NCI-H510A treated with DMSO at 0.1 percent for 48 hours (cell line): Measurements from ENCODE around the gene FKBP1B.
A peak's percentile ranks its signal among the peaks of the same experiment; 100 is the strongest.
"Not testable (repeated sequence)": the region's sequence is repeated elsewhere in the genome, so short reads cannot be mapped to it uniquely, and the experiment has no call there.

Experiments used
- DNase-seq: peaks from one replicate; lab custom pipeline; 2025; lab: John Stamatoyannopoulos, UW

Gene FKBP1B

GRCh38 chr2:24072259-24072658, 22.7 kb downstream of the FKBP1B start:
- DNase-seq, result no peak

DNA sequence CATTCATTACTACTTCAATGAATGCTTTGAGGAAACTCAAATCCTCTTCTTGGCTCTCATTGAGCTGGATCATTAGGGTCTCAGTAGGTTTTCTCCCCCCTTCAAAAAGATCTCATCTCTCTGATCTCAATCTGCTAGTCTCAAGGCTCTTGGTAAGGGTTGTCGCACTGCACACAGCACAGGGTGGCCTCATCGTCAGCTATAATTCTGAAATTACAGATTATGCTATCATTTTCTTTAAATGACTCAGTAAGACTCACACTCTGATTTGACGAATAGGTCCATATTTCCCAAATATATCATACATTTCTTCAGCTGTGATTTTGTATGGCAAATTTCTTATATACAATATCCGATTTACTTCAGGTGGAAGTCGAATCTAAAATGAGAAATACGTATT, 24.3 kb downstream of the FKBP1B start:
- no peak for DNase-seq

GRCh38 chr2:24075259-24075658, 25.7 kb downstream of the FKBP1B start:
- no peak for DNase-seq

DNA sequence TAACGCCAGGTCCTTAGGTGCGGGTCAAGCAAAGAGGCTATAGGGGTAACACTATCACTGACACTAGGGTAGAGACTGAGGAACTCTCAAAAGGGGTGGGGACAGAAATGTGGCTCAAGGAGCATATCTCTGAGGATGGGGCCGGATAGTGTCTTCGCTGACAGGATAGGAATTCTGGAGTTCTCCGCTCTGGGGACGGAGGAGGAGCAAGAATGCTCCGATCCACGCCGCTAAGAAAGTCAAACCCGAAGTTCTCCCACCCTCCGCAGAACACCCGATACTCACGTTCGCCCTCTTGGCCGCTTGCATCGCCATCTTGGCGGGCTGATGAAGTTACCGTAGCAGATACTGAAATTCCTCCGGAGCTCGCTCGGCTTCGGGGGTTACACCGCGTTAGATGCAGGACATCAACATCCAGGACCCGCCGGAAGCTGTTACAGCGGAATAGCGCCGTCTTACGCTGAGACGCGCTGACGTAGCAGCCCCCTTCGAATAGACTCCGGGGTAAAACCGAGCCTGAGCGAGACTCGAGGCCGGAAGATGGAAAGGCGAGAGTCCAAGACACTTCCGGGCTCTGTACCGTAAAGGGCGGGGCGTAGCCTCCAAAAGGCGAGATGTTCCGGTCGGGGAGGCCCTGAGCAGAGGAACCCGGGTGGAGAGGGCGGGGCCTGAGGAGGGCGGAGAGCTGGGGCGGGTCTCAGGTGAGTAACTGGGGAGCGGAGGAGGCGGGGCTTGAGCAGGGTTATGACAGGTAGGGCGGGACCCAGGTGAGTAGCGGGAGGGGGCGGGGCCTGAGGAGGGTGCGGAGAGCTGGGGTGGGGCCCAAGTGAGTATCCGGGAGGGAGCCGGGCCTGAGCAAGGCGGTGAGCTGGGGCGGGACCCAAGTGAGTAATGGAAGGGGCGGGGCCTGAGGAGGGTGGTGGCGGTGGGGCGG, 26.6 kb downstream of the FKBP1B start, which contains the start of gene SF3B6:
Gene SF3B6 (minus strand): TSS at position 412 of the 934 bp plus-strand sequence. CDS start 97 bp downstream, at position 315.
- peak; percentile 99 for DNase-seq

- DNase-seq, result peak; percentile 62
These were observed 27.5 kb downstream of the FKBP1B start for GRCh38 chr2:24076849-24077534.

DNA sequence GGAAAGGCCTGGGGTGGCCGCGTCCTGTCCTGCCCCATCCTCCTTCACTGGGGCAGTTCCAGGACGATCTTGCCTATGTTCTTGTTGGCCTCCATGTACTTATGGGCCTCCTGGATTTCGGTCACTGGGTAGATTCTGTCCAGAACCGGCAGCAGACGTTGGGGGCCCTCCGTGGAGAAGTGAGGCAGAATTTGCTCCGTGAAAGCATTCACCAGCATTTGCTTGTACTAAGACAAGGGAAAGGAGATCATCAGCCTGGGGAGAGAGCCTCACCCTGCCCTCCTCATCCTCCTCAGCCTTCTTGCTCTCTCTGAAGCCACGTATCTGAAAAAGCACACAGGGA, 28.0 kb downstream of the FKBP1B start:
- DNase-seq, result no peak

GRCh38 chr2:24077879-24078278, 28.3 kb downstream of the FKBP1B start:
- no peak for DNase-seq

DNA sequence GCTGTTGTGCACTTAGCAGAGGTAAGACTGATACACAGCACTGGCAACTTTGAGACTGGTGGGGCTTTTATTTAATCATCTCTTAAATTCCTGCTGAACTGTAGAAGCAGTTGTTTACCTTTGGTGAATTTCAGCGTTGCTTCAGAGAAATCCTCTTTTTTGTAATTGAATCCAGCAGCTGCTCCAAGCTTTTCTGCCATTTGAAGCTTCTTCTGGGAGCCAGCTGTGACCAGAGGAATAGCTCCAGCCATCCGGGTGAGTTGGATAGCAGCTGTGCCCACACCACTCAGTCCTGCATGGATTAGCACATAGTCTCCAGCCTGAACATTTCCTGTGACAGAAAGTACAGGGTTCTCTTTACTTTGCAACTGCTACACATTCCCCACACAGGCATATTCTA, 31.2 kb downstream of the FKBP1B start:
- DNase-seq, result peak; percentile 61

DNA sequence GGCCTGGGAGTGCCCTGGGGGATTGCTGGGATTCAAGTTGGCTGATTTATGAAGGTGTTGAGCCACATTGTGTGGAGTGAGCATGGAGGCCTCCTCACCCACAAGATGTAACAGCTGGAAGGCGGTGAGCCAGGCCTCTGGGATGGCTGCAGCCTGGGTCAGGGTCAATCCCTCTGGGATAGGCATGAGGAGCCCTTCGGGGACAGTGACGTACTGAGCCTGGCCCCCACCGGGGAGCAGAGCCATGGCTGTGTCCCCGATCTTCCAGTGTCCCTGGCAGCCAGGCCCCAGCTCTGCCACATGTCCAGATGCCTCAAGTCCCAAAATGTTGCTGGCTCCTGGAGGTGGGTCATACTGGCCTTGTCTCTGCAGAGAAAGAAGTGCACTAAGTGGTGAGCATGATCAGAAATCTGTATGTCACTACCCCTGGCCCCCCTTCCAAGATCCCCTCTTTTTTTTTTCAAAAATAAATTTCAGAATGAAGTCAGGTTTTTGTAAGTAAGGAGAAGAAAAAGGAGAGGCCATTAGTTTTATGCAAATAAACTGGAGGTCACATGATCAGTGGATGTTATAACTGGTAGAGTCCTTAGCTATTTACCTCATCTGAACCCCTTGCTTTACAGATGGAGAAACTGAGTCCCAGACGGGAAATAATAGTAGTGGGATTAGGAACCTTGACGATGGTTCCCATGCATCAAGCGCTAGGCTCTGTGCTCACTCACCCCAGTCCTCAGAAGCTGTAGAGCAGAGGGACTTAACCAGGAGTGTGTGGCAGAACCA, 33.4 kb downstream of the FKBP1B start:
- DNase-seq, result no peak

DNA sequence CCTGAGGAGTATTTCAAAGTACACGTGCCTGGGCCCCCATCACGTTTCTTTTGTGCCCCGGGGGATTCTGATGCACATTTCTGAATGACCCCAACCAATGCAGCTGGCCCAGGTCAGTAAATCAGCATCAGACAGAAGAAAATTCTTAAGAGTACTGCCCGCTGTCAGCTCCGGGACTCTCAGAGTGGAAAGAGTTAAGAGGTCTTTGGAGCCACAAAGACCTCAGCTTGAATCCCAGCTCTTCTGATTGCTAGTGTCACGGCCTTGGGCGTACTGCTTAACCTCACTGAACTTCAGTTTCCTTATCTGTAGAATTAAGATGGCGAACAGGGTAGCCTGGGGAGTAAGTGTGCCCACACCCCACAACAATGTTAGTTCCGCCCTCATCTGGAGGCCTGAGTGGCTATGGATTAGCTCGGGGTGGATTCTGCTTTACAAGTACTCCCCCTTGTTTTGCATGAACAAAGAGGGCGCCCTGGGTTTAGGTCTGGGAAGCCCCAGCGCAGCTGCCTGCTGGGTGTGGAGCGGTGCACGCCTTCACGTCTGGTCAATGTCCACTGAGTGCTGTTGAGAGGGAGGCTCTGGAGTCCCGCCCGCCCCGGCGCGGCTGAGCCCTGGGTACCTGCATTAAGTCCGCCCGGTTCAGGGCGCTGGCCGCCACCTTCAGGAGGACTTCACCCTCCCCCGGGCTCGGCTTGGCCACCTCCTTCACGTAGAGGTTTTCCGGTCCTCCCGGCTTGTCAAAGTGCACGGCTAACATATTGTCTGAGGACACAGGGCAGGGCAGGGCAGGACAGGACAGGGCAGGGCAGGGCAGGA, 34.2 kb downstream of the FKBP1B start:
- DNase-seq, result peak; percentile 92

GRCh38 chr2:24084386-24085199, 35.1 kb downstream of the FKBP1B start, which contains the start of gene TP53I3:
Gene TP53I3, minus strand, starts transcription at chr2:24084834. Its CDS starts 508 bp downstream, at chr2:24084326.
- peak; percentile 92 for DNase-seq

DNA sequence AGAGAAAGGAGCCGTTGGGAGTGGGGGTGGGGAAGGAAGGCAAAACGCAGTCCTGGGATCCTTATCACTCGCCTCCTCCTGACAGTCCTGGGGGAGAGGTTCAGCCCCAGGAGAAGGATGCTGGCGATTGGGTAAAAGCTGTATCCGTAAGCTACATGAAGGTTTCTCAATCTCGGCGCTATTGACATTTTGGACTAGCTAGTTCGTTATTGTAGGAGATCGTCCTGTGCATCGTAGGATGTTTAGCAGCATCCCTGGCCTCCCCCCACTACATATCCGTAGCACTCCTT, 35.6 kb downstream of the FKBP1B start:
- no peak for DNase-seq

DNA sequence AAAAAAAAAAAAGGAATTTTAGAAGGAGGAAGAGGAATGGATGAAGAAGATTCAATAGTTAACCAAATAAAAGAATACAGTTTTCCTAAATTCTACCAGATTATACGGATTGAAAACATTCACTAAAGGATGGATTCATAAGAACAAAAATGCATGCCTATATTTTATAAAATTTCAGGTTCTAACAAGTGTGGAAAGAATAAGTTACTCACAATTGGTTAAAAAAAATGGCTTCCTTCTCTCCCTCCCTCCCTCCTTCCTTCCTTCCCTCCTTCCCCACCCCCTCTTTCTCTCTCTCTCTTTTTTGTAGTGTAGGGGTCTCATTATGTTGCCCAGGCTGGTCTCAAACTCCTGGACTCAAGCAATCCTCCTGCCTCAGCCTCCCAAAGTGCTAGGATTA, 36.7 kb downstream of the FKBP1B start:
- no peak for DNase-seq

DNA sequence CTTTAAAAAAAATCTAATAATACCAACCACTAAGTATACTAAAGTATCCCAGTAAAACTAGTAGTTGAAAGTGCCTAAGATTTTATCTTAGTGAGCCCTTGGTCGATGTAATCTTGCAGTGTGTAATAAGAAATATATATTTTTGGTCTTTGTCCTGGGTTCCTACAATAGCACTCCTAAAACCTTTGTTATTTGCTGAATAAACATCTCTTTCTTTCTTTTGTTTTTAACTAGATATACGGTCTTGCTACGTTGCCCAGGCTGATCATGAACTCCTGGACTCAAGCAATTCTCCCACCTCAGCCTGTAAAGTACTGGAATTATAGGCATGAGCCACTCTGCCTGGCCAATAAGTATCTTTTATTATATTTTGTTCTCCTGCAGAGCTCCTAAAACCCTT, 37.5 kb downstream of the FKBP1B start:
- no peak for DNase-seq

- DNase-seq, result no peak
These were observed 39.3 kb downstream of the FKBP1B start for GRCh38 chr2:24088821-24089359.

DNA sequence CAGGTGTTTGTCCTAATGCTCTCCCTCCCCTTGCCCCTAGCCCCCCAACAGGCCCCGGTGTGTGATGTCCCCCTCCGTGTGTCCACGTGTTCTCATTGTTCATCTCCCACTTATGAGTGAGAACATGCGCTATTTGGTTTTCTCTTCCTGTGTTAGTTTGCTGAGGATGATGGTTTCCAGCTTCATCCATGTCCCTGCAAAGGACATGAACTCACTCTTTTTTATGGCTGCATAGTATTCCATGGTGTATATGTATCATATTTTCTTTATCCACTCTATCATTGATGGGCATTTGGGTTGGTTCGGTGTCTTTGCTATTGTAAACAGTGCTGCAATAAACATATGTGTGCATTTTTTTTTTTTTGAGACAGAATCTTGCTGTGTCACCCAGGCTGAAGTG, 43.7 kb downstream of the FKBP1B start:
- DNase-seq, result not testable (repeated sequence)

DNA sequence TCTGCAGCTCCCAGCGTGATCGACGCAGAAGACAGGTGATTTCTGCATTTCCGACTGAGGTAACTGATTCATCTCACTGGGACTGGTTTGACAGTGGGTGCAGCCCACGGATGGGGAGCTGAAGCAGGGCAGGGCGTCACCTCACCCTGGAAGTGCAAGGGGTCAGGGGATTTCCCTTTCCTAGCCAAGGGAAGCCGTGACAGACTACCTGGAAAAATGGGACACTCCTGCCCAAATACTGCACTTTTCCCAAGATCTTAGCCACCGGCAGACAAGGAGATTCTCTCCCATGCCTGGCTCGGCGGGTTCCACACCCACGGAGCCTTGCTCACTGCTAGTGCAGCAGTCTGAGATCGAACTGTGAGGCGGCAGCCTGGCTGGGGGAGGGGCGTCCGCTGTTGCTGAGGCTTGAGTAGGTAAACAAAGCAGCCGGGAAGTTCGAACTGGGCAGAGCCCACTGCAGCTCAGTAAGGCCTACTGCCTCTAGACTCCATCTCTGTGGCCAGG, 45.7 kb downstream of the FKBP1B start:
- DNase-seq, result not testable (repeated sequence)

- DNase-seq, result not testable (repeated sequence)
These were observed 51.2 kb downstream of the FKBP1B start for GRCh38 chr2:24100732-24101131.

GRCh38 chr2:24101992-24102391, 52.5 kb downstream of the FKBP1B start:
- DNase-seq, result no peak

DNA sequence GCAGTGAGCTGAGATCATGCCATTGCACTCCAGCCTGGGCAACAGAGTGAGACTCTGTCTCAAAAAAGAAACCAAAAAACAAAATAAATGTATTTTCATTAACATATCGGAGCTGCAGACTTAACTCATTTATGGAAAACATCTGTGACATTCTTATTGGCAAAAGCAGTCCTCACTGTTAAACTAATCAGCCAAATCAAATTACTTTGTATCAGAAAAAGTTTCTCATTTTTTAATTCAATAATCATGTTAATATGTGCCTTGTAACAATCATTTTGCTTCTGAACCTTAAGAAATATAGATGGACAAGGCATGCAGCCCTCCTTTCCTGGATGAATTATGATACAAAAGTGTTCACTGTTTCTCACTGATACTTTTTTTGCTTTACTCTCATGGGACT, 53.1 kb downstream of the FKBP1B start:
- no peak for DNase-seq
